ENCODE results near the gene GOSR1.
"Not testable (repeated sequence)": the region's sequence is repeated elsewhere in the genome, so short reads cannot be mapped to it uniquely, and the experiment has no call there.

The GOSR1 gene

GRCh38 chr17:30549181-30549580, 72.0 kb downstream of the GOSR1 start:
- not testable (repeated sequence) for DNase-seq

GRCh38 chr17:30549864-30550511, 72.8 kb downstream of the GOSR1 start:
- DNase-seq: no peak

GRCh38 chr17:30550512-30551273, 73.5 kb downstream of the GOSR1 start:
- no peak for DNase-seq

GRCh38 chr17:30551274-30551995, 74.2 kb downstream of the GOSR1 start:
- DNase-seq: not testable (repeated sequence)

- DNase-seq: no peak
These were observed 74.8 kb downstream of the GOSR1 start for GRCh38 chr17:30551996-30552339.

GRCh38 chr17:30552994-30553566, 75.9 kb downstream of the GOSR1 start:
- DNase-seq: no peak

- not testable (repeated sequence) for DNase-seq
These were observed 76.7 kb downstream of the GOSR1 start for GRCh38 chr17:30553823-30554440.

- no peak for DNase-seq
These were observed 77.9 kb downstream of the GOSR1 start for GRCh38 chr17:30554839-30555751.

GRCh38 chr17:30555942-30556341, 78.7 kb downstream of the GOSR1 start:
- DNase-seq: no peak

- DNase-seq: no peak
These were observed 79.4 kb downstream of the GOSR1 start for GRCh38 chr17:30556374-30557332.

- DNase-seq: no peak
These were observed 80.9 kb downstream of the GOSR1 start for GRCh38 chr17:30557916-30558685.

- DNase-seq: no peak
These were observed 81.7 kb downstream of the GOSR1 start for GRCh38 chr17:30558686-30559545.

- DNase-seq: no peak
These were observed 82.4 kb downstream of the GOSR1 start for GRCh38 chr17:30559656-30560055.

GRCh38 chr17:30560117-30561026, 83.2 kb downstream of the GOSR1 start:
- not testable (repeated sequence) for DNase-seq

- not testable (repeated sequence) for DNase-seq
These were observed 84.6 kb downstream of the GOSR1 start for GRCh38 chr17:30561766-30562165.

- not testable (repeated sequence) for DNase-seq
These were observed 86.1 kb downstream of the GOSR1 start for GRCh38 chr17:30563131-30563904.

- DNase-seq: not testable (repeated sequence)
These were observed 86.7 kb downstream of the GOSR1 start for GRCh38 chr17:30563905-30564390.
